ENCODE results near the gene KCNH2. TPM values are rescaled to one million over a fixed set of nuclear protein-coding genes. Genes with fewer than 3 reads are reported as not detected.

The KCNH2 gene
- total RNA-seq, 4 donors from 2014 or later: 29.8 to 71.7 (median 42.5) TPM

DNA sequence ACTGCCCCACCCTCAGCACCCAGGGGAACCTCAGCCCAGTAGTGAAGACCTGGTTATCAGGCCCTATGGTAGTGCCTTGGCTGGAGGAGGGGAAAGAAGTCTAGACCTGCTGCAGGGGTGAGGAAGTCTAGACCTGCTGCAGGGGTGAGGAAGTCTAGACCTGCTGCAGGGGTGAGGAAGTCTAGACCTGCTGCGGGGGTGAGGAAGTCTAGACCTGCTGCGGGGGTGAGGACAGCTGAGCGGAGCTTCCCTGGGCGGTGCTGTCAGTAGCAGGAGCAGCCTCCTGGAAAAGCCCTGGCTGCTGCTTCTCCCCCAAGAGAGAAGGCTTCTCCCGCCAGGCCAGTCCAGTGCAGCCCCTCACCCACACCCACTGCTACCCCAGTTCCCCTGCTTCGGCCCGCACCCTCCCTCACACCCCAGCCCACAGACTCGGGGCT lies 19.0 kb upstream of the KCNH2 start:
- Histone ChIP-seq H3K27ac (replicated peaks in 1 of 4) (no peak overlapping the region), H3K4me1 (peaks cover 12 to 25% (median 15%) of the 10 kb centered on the region in 4 donors), H3K36me3 (peaks cover 0 to 46% (median 4%) of the 10 kb centered on the region in 4 donors), H3K4me3 (no peak overlapping the region), H3K27me3 (peaks cover 0 to 21% (median 0%) of the 10 kb centered on the region in 4 donors), H3K9me3 (no peaks in the 10 kb centered on the region)
- intact Hi-C loops (cut with DNase I): no loop called here
- TF ChIP-seq, protein P1, sequence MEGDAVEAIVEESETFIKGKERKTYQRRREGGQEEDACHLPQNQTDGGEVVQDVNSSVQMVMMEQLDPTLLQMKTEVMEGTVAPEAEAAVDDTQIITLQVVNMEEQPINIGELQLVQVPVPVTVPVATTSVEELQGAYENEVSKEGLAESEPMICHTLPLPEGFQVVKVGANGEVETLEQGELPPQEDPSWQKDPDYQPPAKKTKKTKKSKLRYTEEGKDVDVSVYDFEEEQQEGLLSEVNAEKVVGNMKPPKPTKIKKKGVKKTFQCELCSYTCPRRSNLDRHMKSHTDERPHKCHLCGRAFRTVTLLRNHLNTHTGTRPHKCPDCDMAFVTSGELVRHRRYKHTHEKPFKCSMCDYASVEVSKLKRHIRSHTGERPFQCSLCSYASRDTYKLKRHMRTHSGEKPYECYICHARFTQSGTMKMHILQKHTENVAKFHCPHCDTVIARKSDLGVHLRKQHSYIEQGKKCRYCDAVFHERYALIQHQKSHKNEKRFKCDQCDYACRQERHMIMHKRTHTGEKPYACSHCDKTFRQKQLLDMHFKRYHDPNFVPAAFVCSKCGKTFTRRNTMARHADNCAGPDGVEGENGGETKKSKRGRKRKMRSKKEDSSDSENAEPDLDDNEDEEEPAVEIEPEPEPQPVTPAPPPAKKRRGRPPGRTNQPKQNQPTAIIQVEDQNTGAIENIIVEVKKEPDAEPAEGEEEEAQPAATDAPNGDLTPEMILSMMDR (IDR thresholded peaks at IDR 0.05): no peak
- TF ChIP-seq EP300 (IDR thresholded peaks at IDR 0.05) (no peak), POLR2AphosphoS5 (IDR thresholded peaks at IDR 0.05) (no peak), POLR2A (IDR thresholded peaks at IDR 0.05; ENCODE audit: low read depth) (no peak)
- WGBS: 78% methylated on average over 8 of the region's 8 CpGs
- no peak for DNase-seq (ENCODE audit: extremely low spot score)

DNA sequence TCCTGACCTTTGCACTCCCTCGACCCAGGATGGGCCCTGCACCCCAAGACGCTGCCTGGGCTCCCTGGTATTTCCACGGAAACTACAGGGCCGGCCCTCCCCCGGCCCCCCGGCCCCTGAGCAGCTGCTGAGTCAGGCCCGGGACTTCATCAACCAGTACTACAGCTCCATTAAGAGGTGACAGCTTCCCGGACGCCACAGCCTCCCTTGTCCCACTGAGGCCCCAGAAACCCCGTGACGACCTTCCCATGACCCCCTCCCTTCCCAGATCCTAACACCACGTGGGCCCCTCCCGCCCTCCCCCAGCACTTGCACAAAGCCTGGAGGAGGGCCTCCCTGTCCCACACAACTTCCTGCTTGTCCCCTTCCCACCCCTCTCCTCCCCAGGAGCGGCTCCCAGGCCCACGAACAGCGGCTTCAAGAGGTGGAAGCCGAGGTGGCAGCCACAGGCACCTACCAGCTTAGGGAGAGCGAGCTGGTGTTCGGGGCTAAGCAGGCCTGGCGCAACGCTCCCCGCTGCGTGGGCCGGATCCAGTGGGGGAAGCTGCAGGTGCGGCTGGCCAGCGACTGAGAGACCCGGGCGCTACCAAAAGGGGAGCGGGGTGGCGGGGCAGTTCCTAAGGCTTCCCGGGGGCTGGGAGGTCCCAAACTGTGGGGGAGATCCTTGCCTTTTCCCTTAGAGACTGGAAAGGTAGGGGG lies 18.4 kb upstream of the KCNH2 start:
- no peaks in the 10 kb centered on the region for H3K9me3 ChIP-seq
- peaks cover 12 to 25% (median 17%) of the 10 kb centered on the region in 4 donors for H3K4me1 ChIP-seq
- H3K27me3 ChIP-seq: peaks cover 0 to 21% (median 0%) of the 10 kb centered on the region in 4 donors
- TF ChIP-seq, protein P1 (IDR thresholded peaks at IDR 0.05): no peak
- no peak for TF ChIP-seq EP300 (IDR thresholded peaks at IDR 0.05)
- no peak for TF ChIP-seq POLR2AphosphoS5 (IDR thresholded peaks at IDR 0.05)
- no peak for TF ChIP-seq POLR2A (IDR thresholded peaks at IDR 0.05; ENCODE audit: low read depth)
- H3K36me3 ChIP-seq: peaks cover 0 to 41% (median 2%) of the 10 kb centered on the region in 4 donors
- H3K4me3 ChIP-seq: peak overlapping the region in 1 of 4 donors; percentile 18
- 69% methylated on average over 21 of the region's 31 CpGs for WGBS
- H3K27ac ChIP-seq (replicated peaks in 1 of 4): no peak overlapping the region
- intact Hi-C loops (cut with DNase I): no loop called here
- no peak for DNase-seq (ENCODE audit: extremely low spot score)

DNA sequence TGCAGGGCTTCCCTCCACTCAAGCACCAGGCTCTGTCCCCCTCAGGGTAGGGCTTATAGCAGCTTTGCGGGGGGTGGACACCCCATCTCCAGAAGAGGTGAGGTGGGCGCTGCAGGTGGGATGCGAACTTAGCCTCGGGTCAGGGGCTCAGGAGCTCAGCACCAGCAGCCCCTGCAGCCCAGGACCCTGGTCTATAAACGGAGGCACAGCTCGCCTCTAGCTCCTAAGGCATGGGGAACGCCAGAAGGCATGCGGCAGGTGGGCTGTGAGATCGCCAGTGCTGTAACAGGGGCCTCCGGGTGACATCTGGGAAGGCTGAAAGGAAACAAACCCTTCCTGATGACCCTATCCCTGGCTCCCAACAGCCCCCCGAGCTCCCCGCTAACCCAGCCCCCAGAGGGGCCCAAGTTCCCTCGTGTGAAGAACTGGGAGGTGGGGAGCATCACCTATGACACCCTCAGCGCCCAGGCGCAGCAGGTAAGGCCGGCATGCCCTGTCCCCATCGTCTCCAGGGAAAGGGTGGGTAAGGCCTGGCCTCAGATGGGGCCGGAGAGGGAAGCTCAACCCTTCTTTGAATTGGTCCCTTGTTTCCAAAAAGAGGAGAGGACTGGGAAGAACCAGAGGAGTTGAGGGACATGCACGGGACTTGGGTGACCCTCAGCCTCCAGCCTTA lies 16.9 kb upstream of the KCNH2 start:
- no peak for TF ChIP-seq POLR2A (IDR thresholded peaks at IDR 0.05; ENCODE audit: low read depth)
- TF ChIP-seq EP300 (IDR thresholded peaks at IDR 0.05): no peak
- no peak for TF ChIP-seq POLR2AphosphoS5 (IDR thresholded peaks at IDR 0.05)
- TF ChIP-seq, protein P1 (IDR thresholded peaks at IDR 0.05): no peak
- Histone ChIP-seq H3K4me1 (peaks cover 12 to 25% (median 20%) of the 10 kb centered on the region in 4 donors), H3K36me3 (peaks cover 0 to 26% (median 0%) of the 10 kb centered on the region in 4 donors), H3K4me3 (peak overlapping the region; percentile 33 to 48 (median 36)), H3K9me3 (peaks cover 0 to 8% (median 2%) of the 10 kb centered on the region in 4 donors), H3K27ac (replicated peaks in 1 of 4) (no peak overlapping the region), H3K27me3 (peaks cover 0 to 21% (median 0%) of the 10 kb centered on the region in 4 donors)
- WGBS: 59% methylated on average over 19 of the region's 19 CpGs
- intact Hi-C loops (cut with DNase I): no loop called here
- no peak for DNase-seq (ENCODE audit: extremely low spot score)

DNA sequence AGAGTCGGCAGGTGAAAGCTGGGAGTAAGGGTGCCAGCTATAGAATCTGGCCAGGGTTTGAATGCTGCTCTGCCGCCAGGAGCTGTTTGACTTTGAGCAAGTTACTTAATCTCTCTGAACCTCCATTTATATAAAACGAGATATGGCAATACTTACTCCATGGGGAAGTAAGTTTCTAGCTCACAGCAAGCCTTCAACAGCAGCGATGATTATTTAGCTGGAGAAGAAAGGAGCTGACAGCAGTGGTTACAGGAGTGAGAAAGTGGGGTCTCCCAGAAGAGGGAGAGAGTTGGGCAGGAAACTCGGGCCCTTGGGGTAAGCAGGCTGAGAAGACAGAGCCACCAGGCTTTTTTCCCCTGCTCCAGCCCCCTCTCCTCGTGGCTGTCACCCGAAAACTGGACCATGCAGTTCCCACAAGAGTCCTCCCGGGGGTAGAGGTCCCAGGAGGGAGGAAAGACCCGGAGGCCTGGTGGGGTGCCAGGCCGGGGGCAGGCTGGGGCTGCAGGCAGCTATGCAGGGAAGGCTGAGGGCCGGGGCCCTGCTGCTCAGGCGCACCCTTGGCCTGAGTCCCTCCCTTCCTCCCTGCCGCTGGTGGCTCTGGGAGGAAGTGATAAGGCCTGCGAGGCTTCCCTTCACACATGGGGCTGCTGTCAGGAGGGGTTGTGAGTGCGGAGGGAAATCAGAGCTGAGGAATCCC lies 16.2 kb upstream of the KCNH2 start:
- no peak for DNase-seq (ENCODE audit: extremely low spot score)
- H3K27ac ChIP-seq (replicated peaks in 1 of 4): peak overlapping the region in 3 of 4 donors; percentile 7 to 66 (median 52)
- TF ChIP-seq POLR2A (IDR thresholded peaks at IDR 0.05; ENCODE audit: low read depth): no peak
- TF ChIP-seq POLR2AphosphoS5 (IDR thresholded peaks at IDR 0.05): peak in 1 of 2 donors; percentile 38
- H3K9me3 ChIP-seq: peaks cover 0 to 10% (median 3%) of the 10 kb centered on the region in 4 donors
- intact Hi-C loops (cut with DNase I): no loop called here
- peak overlapping the region; percentile 33 to 48 (median 36) for H3K4me3 ChIP-seq
- H3K4me1 ChIP-seq: peaks cover 18 to 31% (median 27%) of the 10 kb centered on the region in 4 donors
- peaks cover 0 to 24% (median 0%) of the 10 kb centered on the region in 4 donors for H3K36me3 ChIP-seq
- 57% methylated on average over 11 of the region's 15 CpGs for WGBS
- peaks cover 0 to 18% (median 0%) of the 10 kb centered on the region in 4 donors for H3K27me3 ChIP-seq
